GM23338 (cell line): ENCODE measurements around the gene AFF3.

Source experiments
- CREB1 ChIP-seq: fragments of 250-450 bp; sonication (Bioruptor Pico); IDR thresholded peaks from 2 replicates; pipeline ENCODE4 v1.5.0; 2020; ENCODE audit warnings: low read depth, mild to moderate bottlenecking, moderate library complexity
- EZH2 ChIP-seq: fragments of 200-600 bp; sonication (generic); IDR thresholded peaks from one replicate; pipeline ENCODE4 v1.8.0; 2017; ENCODE audit warnings: antibody characterized with exemption, mild to moderate bottlenecking, low read depth; ENCODE audit not compliant: unreplicated experiment
- EZH2phosphoT487 ChIP-seq: fragments of 200-600 bp; sonication (generic); IDR thresholded peaks from one replicate; pipeline ENCODE4 v1.8.1; 2018; ENCODE audit warnings: antibody characterized with exemption; ENCODE audit not compliant: unreplicated experiment
- TF ChIP-seq, protein P1 (sequence below), 2 experiments: fragments of 200-600 bp in 1 of 2; sonication (generic) in 1 of 2; conservative IDR thresholded peaks; 2 replicates each; pipeline versions ENCODE4 v1.5.1 to v1.6.1; 2016 to 2017; ENCODE audit warnings: antibody characterized with exemption in 2 of 2, low read depth in 2 of 2, mild to moderate bottlenecking in 2 of 2, moderate library complexity in 1 of 2

DNA sequence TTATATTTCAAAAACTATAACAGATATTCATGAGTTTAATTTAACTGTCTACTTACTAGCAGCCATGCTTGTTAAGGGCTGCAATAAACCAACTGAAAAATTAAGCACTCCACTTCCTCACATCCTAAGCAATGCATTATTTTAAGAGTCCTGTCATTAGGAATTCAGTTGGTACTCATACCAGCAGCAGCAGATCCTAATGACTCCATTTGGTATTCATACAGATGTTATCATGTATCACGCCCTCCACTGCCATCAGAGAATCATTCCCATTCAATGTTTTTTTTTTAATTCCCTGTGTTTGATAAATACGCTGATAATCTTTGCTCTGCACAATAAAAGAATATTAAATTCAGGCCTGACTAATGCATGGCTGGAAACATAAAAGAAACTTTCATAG is 236.8 kb downstream of the AFF3 start:
- TF ChIP-seq, protein P1, sequence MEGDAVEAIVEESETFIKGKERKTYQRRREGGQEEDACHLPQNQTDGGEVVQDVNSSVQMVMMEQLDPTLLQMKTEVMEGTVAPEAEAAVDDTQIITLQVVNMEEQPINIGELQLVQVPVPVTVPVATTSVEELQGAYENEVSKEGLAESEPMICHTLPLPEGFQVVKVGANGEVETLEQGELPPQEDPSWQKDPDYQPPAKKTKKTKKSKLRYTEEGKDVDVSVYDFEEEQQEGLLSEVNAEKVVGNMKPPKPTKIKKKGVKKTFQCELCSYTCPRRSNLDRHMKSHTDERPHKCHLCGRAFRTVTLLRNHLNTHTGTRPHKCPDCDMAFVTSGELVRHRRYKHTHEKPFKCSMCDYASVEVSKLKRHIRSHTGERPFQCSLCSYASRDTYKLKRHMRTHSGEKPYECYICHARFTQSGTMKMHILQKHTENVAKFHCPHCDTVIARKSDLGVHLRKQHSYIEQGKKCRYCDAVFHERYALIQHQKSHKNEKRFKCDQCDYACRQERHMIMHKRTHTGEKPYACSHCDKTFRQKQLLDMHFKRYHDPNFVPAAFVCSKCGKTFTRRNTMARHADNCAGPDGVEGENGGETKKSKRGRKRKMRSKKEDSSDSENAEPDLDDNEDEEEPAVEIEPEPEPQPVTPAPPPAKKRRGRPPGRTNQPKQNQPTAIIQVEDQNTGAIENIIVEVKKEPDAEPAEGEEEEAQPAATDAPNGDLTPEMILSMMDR (conservative IDR thresholded peaks at IDR 0.05; ENCODE audit: low read depth in 2 of 2) = no peak
- TF ChIP-seq CREB1 (CRISPR knock-in tag) = no peak
- TF ChIP-seq EZH2 = no peak
- TF ChIP-seq EZH2phosphoT487 = no peak
